ENCODE results near the gene UTP25.
"Not testable (repeated sequence)": the region's sequence is repeated elsewhere in the genome, so short reads cannot be mapped to it uniquely, and the experiment has no call there.

UTP25 gene

GRCh38 chr1:209876078-209876800, 48.5 kb downstream of the UTP25 start:
- DNase-seq, result no peak

GRCh38 chr1:209877087-209877764, 49.5 kb downstream of the UTP25 start:
- no peak for DNase-seq

- no peak for DNase-seq
Measured at GRCh38 chr1:209878964-209879363, 51.2 kb downstream of the UTP25 start.

- peak; percentile 61 for DNase-seq
Measured at GRCh38 chr1:209879539-209879938, 51.8 kb downstream of the UTP25 start.

DNA sequence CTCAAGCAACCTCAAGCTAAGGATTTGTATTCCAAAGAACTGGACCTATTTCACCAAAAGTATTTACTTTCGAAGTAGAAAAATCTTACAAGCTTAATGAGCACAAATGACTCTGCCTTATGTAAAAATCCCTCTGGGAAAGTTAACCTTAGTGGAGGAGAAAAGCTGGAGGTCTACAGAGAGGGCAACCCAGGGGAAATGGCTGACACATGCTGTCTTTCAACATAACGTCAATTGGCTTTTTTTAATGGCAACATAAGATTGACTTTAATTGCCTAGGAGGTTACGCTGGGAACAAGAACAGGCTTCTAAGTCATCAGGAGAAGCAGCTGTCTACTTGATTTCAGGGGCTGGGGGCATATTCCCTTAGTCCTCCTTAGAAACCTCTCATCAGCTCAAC, 52.3 kb downstream of the UTP25 start:
- DNase-seq, result no peak

DNA sequence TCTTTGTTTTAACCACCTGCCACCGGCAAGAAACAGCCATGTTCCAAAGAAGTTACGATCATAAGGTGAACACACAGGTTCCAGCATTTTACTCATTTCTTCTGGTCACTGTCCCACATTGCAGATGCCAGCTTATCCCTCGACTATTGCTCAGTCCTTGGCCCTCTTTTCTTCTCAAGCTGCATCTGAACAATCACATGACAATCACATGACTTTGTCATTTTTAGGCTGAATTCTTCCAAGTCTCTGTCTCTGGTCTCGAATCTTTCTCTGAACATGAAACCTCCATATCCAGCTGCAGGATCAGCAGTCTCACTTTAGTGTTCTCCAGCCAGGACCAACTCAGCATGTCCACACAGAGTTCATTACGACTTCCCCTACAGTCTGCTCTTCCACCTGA, 53.8 kb downstream of the UTP25 start:
- DNase-seq, result no peak

DNA sequence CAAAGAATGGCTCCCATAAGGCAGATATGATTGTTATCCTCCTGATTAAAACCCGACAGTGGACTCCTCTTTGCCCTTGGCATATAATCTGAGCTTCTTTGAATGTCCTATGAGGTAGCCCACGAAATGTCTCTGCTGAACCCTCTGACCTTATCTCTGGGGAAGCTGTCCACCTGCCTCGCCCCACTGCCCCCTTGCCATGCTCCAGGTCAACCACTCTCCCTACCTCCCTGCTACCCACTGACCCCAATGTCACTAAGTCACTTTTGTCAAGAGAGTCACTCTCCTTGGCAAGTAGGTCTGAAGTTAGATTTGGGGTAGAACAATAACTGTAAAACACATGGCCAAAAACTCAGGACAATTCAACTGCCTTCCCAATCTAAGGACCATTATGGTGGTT, 54.5 kb downstream of the UTP25 start:
- DNase-seq, result no peak

- no peak for DNase-seq
Measured at GRCh38 chr1:209882942-209883340, 55.2 kb downstream of the UTP25 start.

DNA sequence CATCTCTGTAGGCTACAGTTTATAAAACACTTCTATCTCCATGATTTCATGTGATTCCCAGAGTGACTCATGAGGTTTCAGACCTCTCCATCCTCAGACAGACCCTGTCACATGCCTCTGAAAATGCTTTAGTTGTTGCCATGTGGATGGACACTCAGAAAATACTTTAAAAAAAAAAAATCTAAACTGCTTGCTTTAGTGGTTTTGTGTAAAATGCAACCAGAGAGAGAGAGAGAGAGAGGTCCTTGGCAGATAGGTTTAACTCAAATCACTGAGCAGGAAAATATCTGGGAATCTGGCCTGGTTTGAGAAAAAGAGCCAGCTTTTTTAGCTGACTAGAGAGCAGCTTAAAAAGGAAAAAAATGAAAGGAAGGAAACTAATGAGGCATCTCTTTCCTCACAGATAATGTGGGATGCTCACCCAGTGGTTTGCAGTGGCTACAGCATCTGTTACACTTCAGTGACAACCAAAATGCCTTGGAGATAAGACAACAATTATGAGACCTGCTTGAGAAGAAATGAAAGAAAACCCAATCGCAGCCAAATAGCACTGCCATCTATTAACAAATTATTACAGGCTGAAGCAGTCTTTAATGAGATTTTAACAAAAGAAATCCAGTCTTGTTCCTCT, 55.7 kb downstream of the UTP25 start:
- DNase-seq, result no peak

- no peak for DNase-seq
Measured at GRCh38 chr1:209884249-209884648, 56.5 kb downstream of the UTP25 start.

- no peak for DNase-seq
Measured at GRCh38 chr1:209884665-209885117, 56.9 kb downstream of the UTP25 start.

- no peak for DNase-seq
Measured at GRCh38 chr1:209885403-209886218, 57.8 kb downstream of the UTP25 start.

DNA sequence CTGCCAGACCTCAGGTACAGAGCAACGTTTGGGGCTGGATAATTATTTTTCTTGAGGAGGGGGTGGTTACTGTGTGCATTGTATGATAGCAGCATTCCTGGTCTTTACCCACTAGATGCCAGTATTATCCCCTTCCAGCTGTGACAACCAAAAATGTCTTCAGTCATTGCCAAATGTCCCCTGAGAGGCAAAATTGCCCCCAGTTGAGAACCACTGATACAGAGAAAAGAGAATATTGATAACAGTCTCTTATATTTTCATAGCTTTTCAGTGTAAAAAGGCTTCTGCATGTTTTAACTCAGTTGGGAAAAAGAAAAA, 58.4 kb downstream of the UTP25 start:
- DNase-seq, result no peak

GRCh38 chr1:209888291-209889076, 60.7 kb downstream of the UTP25 start:
- not testable (repeated sequence) for DNase-seq

DNA sequence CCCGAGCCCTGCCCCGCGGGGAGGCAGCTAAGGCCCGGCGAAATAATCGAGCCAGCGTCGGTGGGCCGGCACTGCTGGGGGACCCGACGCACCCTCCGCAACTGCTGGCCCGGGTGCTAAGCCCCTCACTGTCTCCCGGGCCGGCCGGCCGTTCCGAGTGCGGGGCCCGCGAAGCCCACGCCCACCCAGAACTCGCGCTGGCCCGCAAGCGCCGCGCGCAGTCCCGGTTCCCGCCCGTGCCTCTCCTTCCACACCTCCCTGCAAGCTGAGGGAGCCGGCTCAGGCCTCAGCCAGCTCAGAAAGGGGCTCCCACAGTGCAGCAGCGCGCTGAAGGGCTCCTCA, 61.3 kb downstream of the UTP25 start:
- no peak for DNase-seq

GRCh38 chr1:209890641-209891330, 63.0 kb downstream of the UTP25 start:
- no peak for DNase-seq

DNA sequence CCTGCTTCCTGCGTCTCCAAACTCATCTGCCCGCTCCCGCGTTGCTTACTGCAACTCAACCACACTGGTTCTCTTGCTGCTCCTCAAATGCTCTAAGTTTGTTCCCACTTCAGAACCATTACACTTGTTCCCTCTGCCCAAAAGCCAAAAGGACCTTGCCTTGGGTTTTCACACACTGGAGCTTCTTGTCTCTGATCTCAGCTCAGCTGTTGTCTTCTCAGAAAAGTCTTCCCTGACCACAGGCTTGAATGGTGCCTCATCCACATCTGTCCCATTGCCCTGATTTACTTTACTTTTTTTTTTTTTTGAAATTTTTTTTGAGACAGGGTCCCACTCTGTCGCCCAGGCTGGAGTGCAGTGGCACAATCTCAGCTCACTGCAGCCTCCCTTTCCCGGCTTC, 66.0 kb downstream of the UTP25 start:
- DNase-seq, result no peak

DNA sequence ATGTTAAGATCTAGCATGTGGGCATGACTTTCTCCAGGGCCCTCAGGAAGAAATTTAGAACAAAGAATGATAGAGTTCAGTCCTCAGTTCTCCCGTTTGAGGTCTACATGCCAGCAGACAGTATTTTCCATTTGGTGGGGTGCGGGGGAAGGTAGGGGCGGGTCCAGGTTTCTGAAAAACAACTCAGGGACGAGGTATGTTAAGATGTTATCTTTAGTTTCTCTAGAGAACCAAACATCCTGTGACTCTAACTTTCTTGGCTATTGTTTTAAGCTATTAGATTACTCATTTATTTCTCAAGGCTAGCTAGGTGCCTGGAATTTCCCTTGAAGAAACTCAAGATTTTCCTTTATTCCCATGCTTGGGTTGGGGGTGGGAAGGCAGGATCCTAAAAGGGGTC, 67.9 kb downstream of the UTP25 start:
- no peak for DNase-seq

DNA sequence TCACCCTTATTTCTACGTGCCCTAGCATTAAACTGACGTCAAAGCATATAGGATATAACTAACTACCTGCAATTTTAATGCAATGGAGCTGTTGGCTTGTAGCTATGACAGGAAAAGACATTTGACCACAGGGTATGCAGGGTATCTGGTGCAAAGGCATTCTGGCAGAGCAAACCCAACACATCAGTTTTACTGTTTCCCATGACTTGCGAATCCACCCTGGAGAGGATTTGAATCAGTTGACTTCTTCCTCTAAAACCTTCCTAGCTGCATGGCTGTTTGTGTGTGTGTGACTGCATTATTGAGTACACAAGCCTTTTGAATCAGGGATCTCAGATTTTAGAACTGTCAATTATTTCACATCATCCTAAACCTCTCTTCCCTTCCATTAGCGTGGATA, 68.6 kb downstream of the UTP25 start:
- no peak for DNase-seq

GRCh38 chr1:209898271-209898670, 70.5 kb downstream of the UTP25 start:
- not testable (repeated sequence) for DNase-seq

- not testable (repeated sequence) for DNase-seq
Measured at GRCh38 chr1:209898851-209899250, 71.1 kb downstream of the UTP25 start.

DNA sequence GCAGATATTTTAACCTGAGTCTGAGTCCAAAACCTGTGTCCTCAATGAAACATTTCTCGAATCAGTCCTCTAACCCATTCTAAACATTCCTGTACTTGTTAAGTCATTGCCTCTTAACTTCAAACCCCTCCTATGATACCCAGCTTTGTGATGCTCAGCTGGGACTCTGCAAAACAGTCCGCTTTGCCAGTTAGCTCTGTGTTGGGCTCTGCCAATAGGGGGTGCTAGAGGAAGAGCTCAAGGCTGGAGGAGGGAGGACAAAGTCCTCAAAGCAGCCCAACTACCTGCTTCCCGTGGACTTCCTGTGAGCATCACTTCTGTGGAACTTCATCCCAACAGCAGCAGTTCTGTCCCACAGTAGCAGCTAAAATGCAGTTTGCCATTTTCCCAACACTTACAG, 72.2 kb downstream of the UTP25 start:
- DNase-seq, result no peak
